ENCODE data around the gene MRPS18C.

The MRPS18C gene

GRCh38 chr4:83473423-83473822 lies 17.6 kb downstream of the MRPS18C start:
- ATAC-seq = no peak
- TF ChIP-seq GLIS3 (CRISPR knock-in tag; IDR thresholded peaks at IDR 0.05) = no peak
- no peak for TF ChIP-seq BACH2 (CRISPR knock-in tag; IDR thresholded peaks at IDR 0.05; ENCODE audit: borderline replicate concordance)
- no peak for TF ChIP-seq PATZ1 (CRISPR knock-in tag; IDR thresholded peaks at IDR 0.05; ENCODE audit: borderline replicate concordance)
- no peak for TF ChIP-seq PPARA (CRISPR knock-in tag; IDR thresholded peaks at IDR 0.05; ENCODE audit: borderline replicate concordance)
- TF ChIP-seq ESRRG (CRISPR knock-in tag; IDR thresholded peaks at IDR 0.05) = no peak
- TF ChIP-seq ZNF70 (CRISPR knock-in tag; IDR thresholded peaks at IDR 0.05) = no peak
- no peak for TF ChIP-seq ARNTL (CRISPR knock-in tag; IDR thresholded peaks at IDR 0.05; ENCODE audit: borderline replicate concordance, low read depth)
- no peak for TF ChIP-seq CSRNP3 (CRISPR knock-in tag; IDR thresholded peaks at IDR 0.05)
- TF ChIP-seq CREB5 (CRISPR knock-in tag; IDR thresholded peaks at IDR 0.05; ENCODE audit: low read depth) = no peak
- TF ChIP-seq POU6F1 (CRISPR knock-in tag; IDR thresholded peaks at IDR 0.05; ENCODE audit: borderline replicate concordance, low read depth) = no peak
- no peak for TF ChIP-seq ZNF8 (CRISPR knock-in tag; IDR thresholded peaks at IDR 0.05)
- TF ChIP-seq ZC3H10 (CRISPR knock-in tag; IDR thresholded peaks at IDR 0.05) = no peak
- no peak for TF ChIP-seq RARB (CRISPR knock-in tag; IDR thresholded peaks at IDR 0.05)
- TF ChIP-seq ZNF565 (CRISPR knock-in tag; conservative IDR thresholded peaks at IDR 0.05; ENCODE audit: low read depth) = no peak
- TF ChIP-seq OSR1 (CRISPR knock-in tag; IDR thresholded peaks at IDR 0.05) = no peak
- no peak for TF ChIP-seq TOX (CRISPR knock-in tag; IDR thresholded peaks at IDR 0.05; ENCODE audit: borderline replicate concordance)
- TF ChIP-seq CSDC2 (CRISPR knock-in tag; IDR thresholded peaks at IDR 0.05) = no peak
- TF ChIP-seq TCF4 (CRISPR knock-in tag; IDR thresholded peaks at IDR 0.05; ENCODE audit: borderline replicate concordance) = no peak
- TF ChIP-seq SNAI2 (CRISPR knock-in tag; IDR thresholded peaks at IDR 0.05) = no peak
- TF ChIP-seq ZFP3 (CRISPR knock-in tag; IDR thresholded peaks at IDR 0.05) = no peak

- TF ChIP-seq ZFP3 (CRISPR knock-in tag; IDR thresholded peaks at IDR 0.05) (no peak), TOX (CRISPR knock-in tag; IDR thresholded peaks at IDR 0.05; ENCODE audit: borderline replicate concordance) (no peak), PPARA (CRISPR knock-in tag; IDR thresholded peaks at IDR 0.05; ENCODE audit: borderline replicate concordance) (no peak), POU6F1 (CRISPR knock-in tag; IDR thresholded peaks at IDR 0.05; ENCODE audit: borderline replicate concordance, low read depth) (no peak), ZNF565 (CRISPR knock-in tag; conservative IDR thresholded peaks at IDR 0.05; ENCODE audit: low read depth) (no peak), CSDC2 (CRISPR knock-in tag; IDR thresholded peaks at IDR 0.05) (no peak), ESRRG (CRISPR knock-in tag; IDR thresholded peaks at IDR 0.05) (no peak), CSRNP3 (CRISPR knock-in tag; IDR thresholded peaks at IDR 0.05) (no peak), ZNF70 (CRISPR knock-in tag; IDR thresholded peaks at IDR 0.05) (no peak), OSR1 (CRISPR knock-in tag; IDR thresholded peaks at IDR 0.05) (no peak), SNAI2 (CRISPR knock-in tag; IDR thresholded peaks at IDR 0.05) (no peak), ZFP30 (CRISPR knock-in tag; IDR thresholded peaks at IDR 0.05) (no peak), CREB5 (CRISPR knock-in tag; IDR thresholded peaks at IDR 0.05; ENCODE audit: low read depth) (no peak), ISL1 (CRISPR knock-in tag; IDR thresholded peaks at IDR 0.05) (no peak), RARB (CRISPR knock-in tag; IDR thresholded peaks at IDR 0.05) (no peak), ZC3H10 (CRISPR knock-in tag; IDR thresholded peaks at IDR 0.05) (no peak), ZNF8 (CRISPR knock-in tag; IDR thresholded peaks at IDR 0.05) (no peak), BACH2 (CRISPR knock-in tag; IDR thresholded peaks at IDR 0.05; ENCODE audit: borderline replicate concordance) (no peak)
- no peak for ATAC-seq
These were observed 18.1 kb downstream of the MRPS18C start for GRCh38 chr4:83473966-83474365.
